MM.1S (cell line): ENCODE results near the gene ABTB2.

Experiments
- DNase-seq: peaks from one replicate; pipeline ENCODE4 v3.0.0-alpha.2; 2015
- H2AFZ ChIP-seq: fragments of 300-600 bp; sonication (generic); 2 replicates; pipeline ENCODE4 v1.6.0; 2016; ENCODE audit warnings: antibody characterized with exemption, low read length
- H3F3A ChIP-seq: fragments of 300-600 bp; sonication (generic); 2 replicates; pipeline ENCODE4 v1.6.1; 2016; ENCODE audit warnings: mild to moderate bottlenecking, antibody characterized with exemption, low read length, moderate library complexity, mixed read lengths; ENCODE audit not compliant: insufficient read depth
- H3K27ac ChIP-seq: fragments of 300-600 bp; sonication (generic); 2 replicates; pipeline ENCODE4 v1.5.1; 2016; ENCODE audit warnings: mild to moderate bottlenecking, low read length
- H3K27me3 ChIP-seq: fragments of 300-600 bp; sonication (generic); replicated peaks from 2 replicates; pipeline ENCODE4 v1.6.0; 2016; ENCODE audit warnings: low read length; ENCODE audit not compliant: insufficient read depth
- H3K36me3 ChIP-seq: fragments of 300-600 bp; sonication (generic); replicated peaks from 2 replicates; pipeline ENCODE4 v1.6.1; 2016; ENCODE audit warnings: mild to moderate bottlenecking, low read length, mixed read lengths; ENCODE audit not compliant: insufficient read depth
- H3K4me1 ChIP-seq: fragments of 300-600 bp; sonication (generic); 2 replicates; pipeline ENCODE4 v1.6.1; 2016; ENCODE audit warnings: low read length, mixed read lengths
- H3K4me2 ChIP-seq: fragments of 300-600 bp; sonication (generic); 2 replicates; pipeline ENCODE4 v1.6.0; 2016; ENCODE audit warnings: low read depth, low read length
- H3K4me3 ChIP-seq: fragments of 300-600 bp; sonication (generic); 2 replicates; pipeline ENCODE4 v1.5.1; 2016; ENCODE audit warnings: low read length, mixed read lengths
- H3K79me2 ChIP-seq: fragments of 300-600 bp; sonication (generic); 2 replicates; pipeline ENCODE4 v1.6.1; 2016; ENCODE audit warnings: mixed run types, low read length, mixed read lengths
- H3K9ac ChIP-seq: fragments of 300-600 bp; sonication (generic); 2 replicates; pipeline ENCODE4 v1.6.1; 2016; ENCODE audit warnings: low read length, mixed read lengths
- H3K9me2 ChIP-seq: fragments of 300-600 bp; sonication (generic); replicated peaks from 2 replicates; pipeline ENCODE4 v1.6.1; 2016; ENCODE audit warnings: mild to moderate bottlenecking, low read length, mixed read lengths; ENCODE audit not compliant: insufficient read depth
- H3K9me3 ChIP-seq: fragments of 300-600 bp; sonication (generic); replicated peaks from 2 replicates; pipeline ENCODE4 v1.6.1; 2016; ENCODE audit warnings: mild to moderate bottlenecking, low read length, mixed read lengths; ENCODE audit not compliant: insufficient read depth
- H4K20me1 ChIP-seq: fragments of 300-600 bp; sonication (generic); 2 replicates; pipeline ENCODE4 v1.6.1; 2016; ENCODE audit warnings: mild to moderate bottlenecking, low read length, moderate library complexity, mixed read lengths; ENCODE audit not compliant: insufficient read depth
- CTCF ChIP-seq: fragments of 300-600 bp; sonication (generic); IDR thresholded peaks from 2 replicates; pipeline ENCODE4 v1.5.1; 2016; ENCODE audit warnings: antibody characterized with exemption, low read length, mixed read lengths
- EZH2 ChIP-seq: fragments of 300-600 bp; sonication (generic); optimal IDR thresholded peaks from 2 replicates; pipeline ENCODE3; 2017; ENCODE audit warnings: low read depth, mild to moderate bottlenecking, antibody characterized with exemption, low read length, mixed read lengths
- EZH2phosphoT487 ChIP-seq: fragments of 300-600 bp; sonication (generic); IDR thresholded peaks from 2 replicates; pipeline ENCODE4 v1.6.1; 2018; ENCODE audit warnings: antibody characterized with exemption, low read length

The ABTB2 gene

GRCh38 chr11:34358728-34359547, 1.1 kb upstream of the ABTB2 start:
- Histone ChIP-seq H3K4me1 (no peaks in the 10 kb centered on the region), H3K79me2 (no peaks in the 10 kb centered on the region), H3K4me3 (peak overlapping the region; percentile 82), H3K4me2 (peak overlapping the region; percentile 98), H2AFZ (peak overlapping the region; percentile 93), H4K20me1 (no peaks in the 10 kb centered on the region), H3K27me3 (peaks cover 32% of the 10 kb centered on the region), H3K9me2 (no peaks in the 10 kb centered on the region), H3K9me3 (no peaks in the 10 kb centered on the region), H3F3A (peaks cover 8% of the 10 kb centered on the region; the same call in 1 of the 2 replicates), H3K27ac (peak overlapping the region; percentile 43; the same call in 1 of the 2 replicates), H3K36me3 (no peaks in the 10 kb centered on the region), H3K9ac (peak overlapping the region; percentile 46; the same call in 1 of the 2 replicates)
- peak; percentile 84 for DNase-seq
- peak; percentile 89 for TF ChIP-seq CTCF
- TF ChIP-seq EZH2phosphoT487: no peak
- TF ChIP-seq EZH2: no peak

DNA sequence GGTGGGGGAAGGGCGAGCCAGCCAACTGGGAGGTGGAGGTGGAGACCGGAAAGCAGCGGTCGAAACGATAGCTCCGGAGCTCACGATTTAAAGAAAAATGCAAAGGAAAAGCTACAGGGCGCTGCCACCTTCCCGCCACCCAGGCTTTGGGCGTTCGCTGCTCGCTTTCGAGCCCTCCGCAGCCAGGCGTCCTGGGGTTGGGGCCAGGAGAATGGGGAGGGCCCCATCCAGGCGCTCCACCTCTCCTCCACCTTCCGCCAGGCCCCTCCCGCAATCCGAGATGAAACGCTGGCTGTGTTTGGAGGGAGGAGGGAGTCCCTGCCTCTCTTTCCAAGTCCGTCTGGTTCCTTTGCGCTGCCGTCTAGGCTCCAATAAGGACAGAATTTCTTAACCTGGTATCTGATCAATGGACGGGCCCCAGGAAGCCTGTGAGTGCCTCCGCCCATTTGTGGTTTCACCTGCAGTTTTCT, 483 bp upstream of the ABTB2 start:
- no peaks in the 10 kb centered on the region for H3K9me2 ChIP-seq
- no peaks in the 10 kb centered on the region for H3K4me1 ChIP-seq
- H2AFZ ChIP-seq: peak overlapping the region; percentile 93
- no peaks in the 10 kb centered on the region for H3K9me3 ChIP-seq
- H3K9ac ChIP-seq: peak overlapping the region; percentile 46; the same call in 1 of the 2 replicates
- H3K79me2 ChIP-seq: no peaks in the 10 kb centered on the region
- H3K36me3 ChIP-seq: no peaks in the 10 kb centered on the region
- no peaks in the 10 kb centered on the region for H4K20me1 ChIP-seq
- no peak for TF ChIP-seq EZH2
- DNase-seq: peak; percentile 54
- peaks cover 32% of the 10 kb centered on the region for H3K27me3 ChIP-seq
- peak overlapping the region; percentile 98 for H3K4me2 ChIP-seq
- peak overlapping the region; percentile 43; the same call in 1 of the 2 replicates for H3K27ac ChIP-seq
- H3K4me3 ChIP-seq: peak overlapping the region; percentile 82
- peaks cover 8% of the 10 kb centered on the region; the same call in 1 of the 2 replicates for H3F3A ChIP-seq

DNA sequence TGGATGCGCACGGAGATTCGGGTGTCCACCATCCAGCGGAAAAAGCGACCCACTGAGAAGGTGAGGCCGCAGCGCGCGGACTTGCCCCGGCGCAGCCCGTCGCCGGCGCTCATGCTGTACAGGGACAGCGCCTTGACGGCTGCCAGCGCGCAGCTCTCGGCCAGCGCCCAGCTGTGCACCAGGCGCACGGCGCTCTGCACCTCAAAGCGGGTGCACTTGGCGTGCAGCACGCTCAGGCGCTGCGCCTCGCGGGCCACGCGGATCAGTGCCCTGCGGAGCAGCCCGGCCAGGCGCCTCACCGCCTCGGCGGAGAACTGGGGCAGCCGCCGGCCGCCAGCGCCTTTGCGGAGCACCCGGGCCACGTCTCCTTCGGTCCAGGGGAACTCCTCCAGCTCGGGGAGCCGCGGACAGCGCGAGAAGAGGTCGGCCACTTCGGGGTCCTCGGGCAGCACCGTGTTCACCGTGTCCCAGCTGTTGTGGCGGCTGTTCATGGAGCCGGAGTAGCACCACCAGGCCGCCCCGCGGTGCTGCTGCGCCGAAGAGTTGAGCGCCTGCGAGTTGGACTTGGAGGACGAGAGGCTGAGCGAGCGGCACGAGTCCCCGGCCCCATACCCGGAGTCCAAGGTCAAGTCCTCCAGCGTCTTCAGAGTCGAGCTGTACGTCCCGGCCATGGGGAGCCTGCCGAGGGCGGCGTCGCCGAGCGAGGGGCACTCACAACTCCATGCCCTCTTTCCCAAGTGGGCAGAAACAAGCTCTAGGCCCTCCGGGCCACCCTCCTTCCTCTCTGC, 703 bp downstream of the ABTB2 start:
- no peaks in the 10 kb centered on the region for H3K9me2 ChIP-seq
- H3K4me3 ChIP-seq: peak overlapping the region; percentile 65
- peaks cover 8% of the 10 kb centered on the region; the same call in 1 of the 2 replicates for H3F3A ChIP-seq
- DNase-seq: peak; percentile 27
- H3K36me3 ChIP-seq: no peaks in the 10 kb centered on the region
- no peak overlapping the region for H3K9ac ChIP-seq
- H3K4me1 ChIP-seq: no peaks in the 10 kb centered on the region
- no peak for TF ChIP-seq EZH2
- TF ChIP-seq CTCF: no peak
- TF ChIP-seq EZH2phosphoT487: no peak
- H3K4me2 ChIP-seq: peak overlapping the region; percentile 89
- no peaks in the 10 kb centered on the region for H3K79me2 ChIP-seq
- H4K20me1 ChIP-seq: no peaks in the 10 kb centered on the region
- H3K9me3 ChIP-seq: no peaks in the 10 kb centered on the region
- H3K27ac ChIP-seq: no peak overlapping the region
- H2AFZ ChIP-seq: peak overlapping the region; percentile 76
- H3K27me3 ChIP-seq: peaks cover 32% of the 10 kb centered on the region
